ENCODE measurements around the gene ADCY9. TPM values are rescaled to one million over a fixed set of nuclear protein-coding genes. Genes with fewer than 3 reads are reported as not detected.
"Not testable (repeated sequence)": the region's sequence is repeated elsewhere in the genome, so short reads cannot be mapped to it uniquely, and the experiment has no call there.

The ADCY9 gene
- total and polyA plus RNA-seq, 5 donors: 13.0 to 31.4 (median 27.0) TPM

DNA sequence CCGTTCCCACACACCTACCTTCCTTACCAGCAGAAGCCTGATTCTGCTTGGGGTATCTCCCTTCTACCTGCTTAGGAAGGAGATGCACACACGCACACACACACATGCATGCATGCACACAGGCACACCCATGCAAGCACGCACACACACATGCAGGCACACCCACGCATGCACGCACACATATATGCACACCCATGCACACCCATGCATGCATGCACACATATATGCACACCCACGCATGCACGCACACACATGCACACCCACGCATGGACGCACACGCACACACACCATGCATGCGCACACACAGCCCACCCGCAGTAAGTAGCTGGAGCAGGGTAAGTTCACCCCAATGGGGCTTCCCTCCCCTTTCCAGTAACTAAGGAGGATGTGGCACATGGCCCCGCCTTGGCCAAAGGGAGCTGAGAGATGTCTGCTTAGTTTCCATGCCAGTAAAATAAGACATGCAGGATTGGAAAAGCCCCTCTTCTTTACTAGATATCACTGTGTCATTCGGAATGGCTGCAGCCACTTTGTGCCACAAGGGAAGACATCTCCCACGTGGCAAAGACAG is 33.7 kb downstream of the ADCY9 start:
- Histone ChIP-seq H3K4me1 (ENCODE audit: control insufficient read depth, insufficient read depth, low read length) (no peaks in the 10 kb centered on the region), H3K9me3 (ENCODE audit: control insufficient read depth, low read length) (no peaks in the 10 kb centered on the region), H3K4me3 (ENCODE audit: low read length) (no peak overlapping the region), H3K27me3 (ENCODE audit: control insufficient read depth, insufficient read depth) (no peaks in the 10 kb centered on the region), H3K27ac (ENCODE audit: low read length) (no peak overlapping the region)
- ATAC-seq (no peak), DNase-seq (no peak)
- intact Hi-C loops (cut with DNase I): no loop called here
- 92% methylated on average over 15 of the region's 15 CpGs for WGBS

DNA sequence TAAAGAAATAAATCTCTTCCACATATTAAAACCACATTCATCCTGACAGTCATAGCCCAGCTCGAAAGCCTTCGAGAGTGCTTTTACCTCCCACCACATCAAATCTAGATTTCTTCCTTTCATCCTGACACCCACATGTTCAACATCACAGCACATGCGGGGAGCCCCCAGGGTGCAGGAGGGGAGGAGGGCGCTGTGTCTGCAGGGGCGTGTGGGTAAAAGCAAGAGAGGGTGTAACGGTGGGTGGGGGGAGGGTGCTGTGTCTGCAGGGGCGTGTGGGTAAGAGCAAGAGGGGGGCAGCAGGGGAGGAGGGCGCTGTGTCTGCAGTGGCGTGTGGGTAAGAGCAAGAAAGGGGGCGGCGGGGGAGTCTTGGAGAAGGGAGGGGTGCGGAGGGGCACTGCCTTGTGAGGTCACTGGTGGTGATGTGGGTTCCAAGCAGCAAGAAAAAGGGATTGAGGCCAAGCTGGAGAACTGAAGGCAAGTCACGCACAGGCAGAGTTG is 34.7 kb downstream of the ADCY9 start:
- ATAC-seq (peak in 1 of 2 donors; percentile 21), DNase-seq (no peak)
- WGBS: 59% methylated on average over 13 of the region's 13 CpGs
- Histone ChIP-seq H3K9me3 (ENCODE audit: control insufficient read depth, low read length) (no peaks in the 10 kb centered on the region), H3K27me3 (ENCODE audit: control insufficient read depth, insufficient read depth) (no peaks in the 10 kb centered on the region), H3K4me3 (ENCODE audit: low read length) (no peak overlapping the region), H3K4me1 (ENCODE audit: control insufficient read depth, insufficient read depth, low read length) (no peaks in the 10 kb centered on the region), H3K27ac (ENCODE audit: low read length) (no peak overlapping the region)
- intact Hi-C loops (cut with DNase I): no loop called here

DNA sequence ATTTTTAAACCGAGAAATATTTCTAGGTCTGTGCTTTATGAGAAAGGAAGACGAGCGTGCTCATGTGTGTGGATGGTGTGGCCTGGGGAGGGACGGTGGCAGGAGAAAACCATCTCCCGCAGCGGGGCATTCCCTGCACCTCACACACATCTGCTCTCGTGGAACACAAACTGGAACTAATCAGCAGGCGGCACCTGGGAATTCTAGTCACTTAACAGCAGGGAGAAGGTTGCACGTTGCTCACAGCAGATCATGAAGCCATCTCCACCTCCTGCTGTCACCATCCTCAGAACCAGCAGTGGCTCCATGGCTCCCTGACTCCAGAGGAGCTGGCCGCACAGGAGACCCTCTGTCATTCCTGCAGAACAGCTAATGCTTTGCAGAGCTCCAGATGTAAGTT is 35.2 kb downstream of the ADCY9 start:
- Histone ChIP-seq H3K4me1 (ENCODE audit: control insufficient read depth, insufficient read depth, low read length) (no peaks in the 10 kb centered on the region), H3K27me3 (ENCODE audit: control insufficient read depth, insufficient read depth) (no peaks in the 10 kb centered on the region), H3K9me3 (ENCODE audit: control insufficient read depth, low read length) (no peaks in the 10 kb centered on the region), H3K4me3 (ENCODE audit: low read length) (no peak overlapping the region), H3K27ac (ENCODE audit: low read length) (no peak overlapping the region)
- ATAC-seq (no peak), DNase-seq (no peak)
- intact Hi-C loops (cut with DNase I): no loop called here
- WGBS: 68% methylated on average over 10 of the region's 10 CpGs

DNA sequence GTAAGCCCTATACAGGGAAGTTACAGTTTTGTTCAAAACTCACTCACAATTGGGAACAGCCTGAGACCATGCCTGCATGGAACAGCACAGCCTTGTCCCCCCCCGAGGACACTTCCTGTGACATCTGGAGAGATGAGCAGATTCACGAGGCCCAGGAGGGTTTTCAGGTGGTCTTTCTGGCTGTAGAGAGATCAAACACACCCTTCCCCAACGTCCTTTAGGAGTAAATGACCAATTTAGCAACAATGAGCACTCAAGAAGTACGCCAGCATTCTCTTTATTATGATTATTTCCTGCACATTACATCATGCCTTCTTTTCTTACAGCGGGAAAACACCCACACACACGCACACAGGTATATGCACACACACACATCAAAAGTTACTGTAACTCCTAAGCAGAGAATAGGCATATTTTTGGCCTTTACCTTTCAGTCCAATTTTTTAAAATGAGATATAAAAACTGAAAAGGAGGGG is 39.0 kb downstream of the ADCY9 start:
- Histone ChIP-seq H3K4me1 (ENCODE audit: control insufficient read depth, insufficient read depth, low read length) (no peaks in the 10 kb centered on the region), H3K9me3 (ENCODE audit: control insufficient read depth, low read length) (no peaks in the 10 kb centered on the region), H3K27me3 (ENCODE audit: control insufficient read depth, insufficient read depth) (no peaks in the 10 kb centered on the region), H3K27ac (ENCODE audit: low read length) (no peak overlapping the region), H3K4me3 (ENCODE audit: low read length) (no peak overlapping the region)
- intact Hi-C loops (cut with DNase I): no loop called here
- WGBS: 72% methylated on average over 6 of the region's 6 CpGs
- ATAC-seq (no peak), DNase-seq (no peak)

DNA sequence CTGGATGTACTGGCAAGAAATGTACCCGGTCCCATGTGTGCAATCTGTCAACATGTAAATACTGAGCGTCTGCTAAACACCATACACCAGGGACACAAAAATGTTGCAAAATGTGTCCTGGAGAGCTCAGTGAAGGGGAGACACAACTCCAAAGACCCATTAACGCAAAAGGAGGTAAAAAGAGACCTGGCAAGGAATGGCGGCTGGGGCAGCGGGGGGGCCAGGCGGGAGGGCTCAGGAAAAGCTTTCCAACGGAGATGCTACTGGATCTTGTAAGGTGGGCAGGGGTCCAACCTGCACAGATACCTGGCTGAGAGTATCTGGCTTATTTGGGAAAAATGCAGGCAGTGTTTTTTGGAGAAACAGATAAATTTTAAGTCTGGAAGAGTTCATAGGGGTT is 40.7 kb downstream of the ADCY9 start:
- Histone ChIP-seq H3K27ac (ENCODE audit: low read length) (no peak overlapping the region), H3K27me3 (ENCODE audit: control insufficient read depth, insufficient read depth) (no peaks in the 10 kb centered on the region), H3K4me1 (ENCODE audit: control insufficient read depth, insufficient read depth, low read length) (no peaks in the 10 kb centered on the region), H3K4me3 (ENCODE audit: low read length) (no peak overlapping the region), H3K9me3 (ENCODE audit: control insufficient read depth, low read length) (no peaks in the 10 kb centered on the region)
- DNase-seq (no peak), ATAC-seq (no peak)
- intact Hi-C loops (cut with DNase I): no loop called here
- 95% methylated on average over 7 of the region's 7 CpGs for WGBS

DNA sequence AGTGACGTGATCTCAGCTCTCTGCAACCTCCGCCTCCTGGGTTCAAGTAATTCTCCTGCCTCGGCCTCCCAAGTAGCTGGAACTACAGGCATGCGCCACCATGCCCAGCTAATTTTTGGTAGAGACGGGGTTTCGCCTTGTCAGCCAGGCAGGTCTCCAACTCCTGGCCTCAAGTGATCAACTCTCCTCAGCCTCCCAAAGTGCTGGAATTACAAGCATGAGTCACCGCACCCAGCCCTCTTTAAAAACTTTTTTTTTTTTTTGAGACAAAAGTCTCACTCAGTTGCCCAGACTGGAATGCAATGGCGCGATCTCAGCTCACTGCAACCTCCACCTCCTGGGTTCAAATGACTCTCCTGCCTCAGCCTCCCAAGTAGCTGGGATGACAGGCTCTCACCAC is 43.1 kb downstream of the ADCY9 start:
- H3K27me3 ChIP-seq (ENCODE audit: control insufficient read depth, insufficient read depth); intact Hi-C loops (cut with DNase I); DNase-seq; H3K4me1 ChIP-seq (ENCODE audit: control insufficient read depth, insufficient read depth, low read length); H3K9me3 ChIP-seq (ENCODE audit: control insufficient read depth, low read length); H3K4me3 ChIP-seq (ENCODE audit: low read length); H3K27ac ChIP-seq (ENCODE audit: low read length); ATAC-seq: not testable (repeated sequence)
- WGBS: 97% methylated on average over 9 of the region's 9 CpGs

DNA sequence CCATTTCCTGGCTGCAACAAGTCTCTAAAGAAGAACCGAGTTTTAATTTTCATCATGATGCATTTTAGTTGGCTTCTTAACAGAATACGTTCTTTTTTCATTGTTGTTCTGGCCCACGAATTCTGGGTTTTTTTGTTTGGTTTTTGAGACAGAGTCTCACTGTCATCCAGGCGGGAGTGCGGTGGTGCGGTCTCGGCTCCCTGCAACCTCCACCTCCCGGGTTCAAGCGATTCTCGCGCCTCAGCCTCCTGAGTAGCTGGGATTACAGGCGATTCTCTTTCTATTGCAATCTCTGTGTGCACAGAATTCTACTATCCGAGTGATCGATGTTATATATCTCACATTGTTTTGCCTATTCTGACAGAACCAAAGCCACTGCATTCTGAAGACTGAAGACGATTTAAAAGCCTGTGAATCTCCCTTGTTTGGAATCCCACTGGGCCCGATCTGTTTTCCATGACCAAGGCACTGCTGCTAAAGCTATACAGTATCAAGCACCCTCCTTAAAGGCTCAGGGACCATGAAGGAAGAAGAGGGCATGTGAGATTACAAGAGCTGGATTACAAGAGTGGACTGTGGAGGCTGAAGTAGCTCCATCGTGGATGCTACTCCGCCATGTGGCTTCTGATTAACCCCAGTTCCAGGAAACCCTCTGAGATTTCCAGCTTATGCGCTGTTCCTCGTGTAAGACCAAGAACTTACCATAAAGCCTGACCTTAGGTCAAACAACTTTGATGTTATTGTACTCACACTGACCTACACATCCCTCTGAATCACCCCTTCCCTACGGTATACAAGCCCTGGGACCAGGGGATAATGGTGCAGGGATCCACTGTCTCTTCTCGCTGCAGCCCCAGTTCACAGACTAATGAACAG is 44.3 kb downstream of the ADCY9 start:
- H3K27me3 ChIP-seq (ENCODE audit: control insufficient read depth, insufficient read depth): no peaks in the 10 kb centered on the region
- ATAC-seq (no peak), DNase-seq (no peak)
- intact Hi-C loops (cut with DNase I): no loop called here
- H3K9me3 ChIP-seq (ENCODE audit: control insufficient read depth, low read length): no peaks in the 10 kb centered on the region
- no peak overlapping the region for H3K4me3 ChIP-seq (ENCODE audit: low read length)
- H3K4me1 ChIP-seq (ENCODE audit: control insufficient read depth, insufficient read depth, low read length): no peaks in the 10 kb centered on the region
- no peak overlapping the region for H3K27ac ChIP-seq (ENCODE audit: low read length)
- 85% methylated on average over 22 of the region's 22 CpGs for WGBS

DNA sequence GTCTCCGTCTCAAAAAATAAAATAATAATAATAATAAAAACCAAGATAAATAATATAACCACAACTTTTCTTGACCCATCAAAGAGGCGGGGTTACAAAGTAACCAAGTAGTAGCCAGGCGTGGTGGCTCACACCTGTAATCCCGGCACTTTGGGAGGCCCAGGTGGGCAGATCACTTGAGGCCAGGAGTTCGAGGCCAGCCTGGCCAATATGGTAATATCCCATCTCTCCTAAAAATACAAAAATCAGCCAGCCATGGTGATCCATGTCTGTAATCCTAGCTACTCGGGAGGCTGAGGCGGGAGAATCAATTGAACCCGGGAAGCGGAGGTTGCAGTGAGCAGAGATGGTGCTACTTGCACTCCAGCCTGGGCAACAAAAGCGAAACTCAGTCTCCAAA is 45.3 kb downstream of the ADCY9 start:
- intact Hi-C loops (cut with DNase I): no loop called here
- DNase-seq (peak in 1 of 3 donors; percentile 12), ATAC-seq (no peak)
- no peaks in the 10 kb centered on the region for H3K9me3 ChIP-seq (ENCODE audit: control insufficient read depth, low read length)
- no peak overlapping the region for H3K4me3 ChIP-seq (ENCODE audit: low read length)
- no peaks in the 10 kb centered on the region for H3K27me3 ChIP-seq (ENCODE audit: control insufficient read depth, insufficient read depth)
- H3K4me1 ChIP-seq (ENCODE audit: control insufficient read depth, insufficient read depth, low read length): no peaks in the 10 kb centered on the region
- H3K27ac ChIP-seq (ENCODE audit: low read length): no peak overlapping the region
- WGBS: 98% methylated on average over 10 of the region's 10 CpGs

DNA sequence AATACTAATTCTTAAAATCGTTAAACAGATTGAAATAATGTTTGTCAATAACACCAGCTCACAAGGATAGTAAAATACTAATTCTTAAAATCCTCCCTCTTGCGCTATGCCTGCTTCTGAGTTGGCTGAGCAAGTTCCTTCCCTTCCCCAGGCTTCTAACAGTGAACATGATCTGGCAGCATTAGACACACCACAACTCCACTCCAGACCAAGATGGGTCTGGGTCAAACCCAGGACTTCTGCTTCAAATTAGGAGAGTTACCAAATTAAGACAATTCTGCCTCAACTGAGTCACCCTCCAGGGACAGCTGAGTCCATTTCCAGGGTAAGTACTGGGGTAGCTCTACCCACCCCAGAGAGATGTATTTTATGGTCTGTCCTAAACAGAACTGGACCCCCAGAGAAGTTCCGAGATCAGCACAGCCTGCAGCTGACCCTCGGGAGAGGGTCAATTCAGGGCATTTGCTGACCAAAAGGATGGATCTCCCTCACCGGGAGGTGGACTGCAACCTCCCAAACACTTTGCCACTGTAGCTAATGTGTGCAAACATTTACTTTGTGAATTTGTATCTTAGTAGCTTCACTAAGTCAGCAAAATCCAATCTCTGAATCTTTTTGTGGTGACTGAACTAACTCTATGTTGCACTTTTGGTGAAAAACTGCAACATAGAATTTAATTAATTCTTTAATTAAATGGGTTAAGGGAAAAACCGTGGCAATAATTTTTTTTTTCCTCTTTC is 48.8 kb downstream of the ADCY9 start:
- ATAC-seq (peak in 1 of 2 donors; percentile 24), DNase-seq (peak in 1 of 3 donors; percentile 1)
- no peak overlapping the region for H3K4me3 ChIP-seq (ENCODE audit: low read length)
- WGBS: 68% methylated on average over 6 of the region's 6 CpGs
- H3K27ac ChIP-seq (ENCODE audit: low read length): no peak overlapping the region
- intact Hi-C loops (cut with DNase I): no loop called here
- no peaks in the 10 kb centered on the region for H3K4me1 ChIP-seq (ENCODE audit: control insufficient read depth, insufficient read depth, low read length)
- H3K27me3 ChIP-seq (ENCODE audit: control insufficient read depth, insufficient read depth): no peaks in the 10 kb centered on the region
- H3K9me3 ChIP-seq (ENCODE audit: control insufficient read depth, low read length): no peaks in the 10 kb centered on the region

DNA sequence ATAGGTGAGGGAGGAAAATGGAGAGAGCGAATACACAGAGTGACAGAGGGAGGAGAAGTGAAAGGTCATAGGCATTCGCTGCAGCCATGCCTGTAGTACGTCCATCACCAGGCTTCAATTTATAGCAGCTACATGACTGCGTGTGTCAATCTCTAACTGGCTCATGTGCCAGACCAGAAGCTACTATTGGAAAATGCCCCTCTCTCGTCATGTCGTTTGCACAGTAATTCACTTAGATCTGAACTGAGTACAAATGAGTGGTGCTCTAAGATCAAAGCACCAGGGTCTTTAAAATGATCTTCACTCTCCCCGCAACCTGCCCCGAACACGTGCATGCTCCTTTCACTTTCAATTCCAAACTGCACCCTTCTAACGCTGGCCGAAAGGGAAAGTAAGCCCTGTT is 51.3 kb downstream of the ADCY9 start:
- H3K9me3 ChIP-seq (ENCODE audit: control insufficient read depth, low read length): no peaks in the 10 kb centered on the region
- H3K4me3 ChIP-seq (ENCODE audit: low read length): no peak overlapping the region
- DNase-seq (no peak), ATAC-seq (no peak)
- intact Hi-C loops (cut with DNase I): no loop called here
- 86% methylated on average over 11 of the region's 11 CpGs for WGBS
- peaks cover 3% of the 10 kb centered on the region for H3K4me1 ChIP-seq (ENCODE audit: control insufficient read depth, insufficient read depth, low read length)
- no peaks in the 10 kb centered on the region for H3K27me3 ChIP-seq (ENCODE audit: control insufficient read depth, insufficient read depth)
- no peak overlapping the region for H3K27ac ChIP-seq (ENCODE audit: low read length)

DNA sequence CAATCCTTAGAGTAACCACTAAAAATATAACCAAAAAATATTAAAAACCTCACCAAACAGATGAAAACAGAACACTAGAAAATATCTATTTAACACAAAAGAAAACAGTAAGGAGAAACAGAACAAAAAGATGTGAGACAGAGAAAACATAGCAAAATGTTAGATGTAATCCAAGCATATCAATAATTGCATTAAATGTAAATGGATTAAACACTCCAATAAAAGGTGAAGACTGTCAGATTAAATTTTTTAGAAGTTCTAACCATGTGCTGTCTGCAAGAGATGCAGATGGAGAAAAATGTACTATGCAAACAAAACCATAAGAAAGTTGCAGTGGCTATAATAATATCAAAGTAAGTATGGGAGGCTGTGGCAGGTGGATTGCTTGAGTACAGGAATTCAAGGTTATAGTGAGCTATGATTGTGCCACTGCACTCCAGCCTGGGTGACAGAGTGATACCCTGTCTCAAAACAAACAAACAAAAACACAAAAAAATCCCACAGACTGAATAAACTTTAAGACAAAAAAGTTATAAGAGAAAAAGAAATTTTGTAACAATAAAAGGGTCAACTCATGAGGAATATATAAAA is 53.9 kb downstream of the ADCY9 start:
- intact Hi-C loops (cut with DNase I): no loop called here
- no peaks in the 10 kb centered on the region for H3K9me3 ChIP-seq (ENCODE audit: control insufficient read depth, low read length)
- no peaks in the 10 kb centered on the region for H3K27me3 ChIP-seq (ENCODE audit: control insufficient read depth, insufficient read depth)
- H3K27ac ChIP-seq (ENCODE audit: low read length): no peak overlapping the region
- peaks cover 5% of the 10 kb centered on the region for H3K4me1 ChIP-seq (ENCODE audit: control insufficient read depth, insufficient read depth, low read length)
- no peak overlapping the region for H3K4me3 ChIP-seq (ENCODE audit: low read length)
- no peak for ATAC-seq
- DNase-seq: no peak
